Muscle of arm (tissue), 14 donors: ENCODE data around the gene CENPF. TPM values are rescaled to one million over a fixed set of nuclear protein-coding genes. Genes with fewer than 3 reads are reported as not detected.
A peak's percentile ranks its signal among the peaks of the same experiment; 100 is the strongest.
"Not testable (repeated sequence)": the region's sequence is repeated elsewhere in the genome, so short reads cannot be mapped to it uniquely, and the experiment has no call there.

ENCODE experiments used
- DNase-seq: peaks from one replicate; pipeline ENCODE4 v3.0.0-alpha.2; 2013
- long read RNA-seq, 11 donors: transcript quantifications; one replicate each; lab custom pipeline, GENCODE V29; 2026
- polyA plus RNA-seq, 12 donors: library from polyadenylated mRNA; unstranded; fragments of 120-200 nt; gene quantifications; one replicate each; pipeline ENCODE4 v1.2.1, GENCODE V29; 2013; ENCODE audit not compliant: insufficient read length in 12 of 12

The CENPF gene
- polyA plus RNA-seq: 10 to 100 TPM in 11 of 12 donors, not detected in 1; 20.4 to 72.5 (median 40.3) TPM
- long read RNA-seq, donor 1, partial matches to known transcripts: 5 of 5 reads
- long read RNA-seq, donor 1, other reads (novel, unspliced or antisense): 0 of 5 reads
- long read RNA-seq, donor 2, partial matches to known transcripts: 0 of 1 reads
- long read RNA-seq, donor 2, other reads (novel, unspliced or antisense): 0 of 1 reads
- long read RNA-seq, donor 3: 0 reads
- long read RNA-seq, donor 4, partial matches to known transcripts: 0 of 1 reads
- long read RNA-seq, donor 4, other reads (novel, unspliced or antisense): 0 of 1 reads
- long read RNA-seq, donor 5: 0 reads
- long read RNA-seq, donor 6: 0 reads
- long read RNA-seq, donor 7: 0 reads
- long read RNA-seq, donor 8: 0 reads
- long read RNA-seq, donor 9: 0 reads
- long read RNA-seq, donor 10, partial matches to known transcripts: 0 of 1 reads
- long read RNA-seq, donor 10, other reads (novel, unspliced or antisense): 0 of 1 reads
- long read RNA-seq, donor 11: 0 reads

GRCh38 chr1:214602764-214603657, at the start of gene CENPF:
Gene CENPF, plus strand, starts transcription at chr1:214603195. Its CDS starts 10,560 bp downstream, at chr1:214613755.
- peak; percentile 97 for DNase-seq

- no peak for DNase-seq
Observed at GRCh38 chr1:214557952-214558735, 44.9 kb upstream of the CENPF start.

GRCh38 chr1:214563881-214564280, 39.1 kb upstream of the CENPF start:
- no peak for DNase-seq

- no peak for DNase-seq
Observed at GRCh38 chr1:214565310-214565709, 37.7 kb upstream of the CENPF start.

GRCh38 chr1:214566158-214567104, 36.6 kb upstream of the CENPF start:
- no peak for DNase-seq

- no peak for DNase-seq
Observed at GRCh38 chr1:214567481-214567980, 35.5 kb upstream of the CENPF start.

GRCh38 chr1:214568328-214568727, 34.7 kb upstream of the CENPF start:
- no peak for DNase-seq

GRCh38 chr1:214569357-214570004, 33.5 kb upstream of the CENPF start:
- no peak for DNase-seq

GRCh38 chr1:214570442-214570841, 32.6 kb upstream of the CENPF start:
- DNase-seq: no peak

GRCh38 chr1:214571281-214571680, 31.7 kb upstream of the CENPF start:
- no peak for DNase-seq

- no peak for DNase-seq
Observed at GRCh38 chr1:214573386-214574318, 29.3 kb upstream of the CENPF start.

- DNase-seq: no peak
Observed at GRCh38 chr1:214574598-214575411, 28.2 kb upstream of the CENPF start.

- DNase-seq: not testable (repeated sequence)
Observed at GRCh38 chr1:214576120-214576519, 26.9 kb upstream of the CENPF start.

- no peak for DNase-seq
Observed at GRCh38 chr1:214579183-214579582, 23.8 kb upstream of the CENPF start.

GRCh38 chr1:214581785-214582184, 21.2 kb upstream of the CENPF start:
- DNase-seq: no peak

GRCh38 chr1:214582289-214582891, 20.6 kb upstream of the CENPF start:
- no peak for DNase-seq

GRCh38 chr1:214583113-214583512, 19.9 kb upstream of the CENPF start:
- no peak for DNase-seq
